ENCODE measurements around the gene HSPG2. TPM values are rescaled to one million over a fixed set of nuclear protein-coding genes. Genes with fewer than 3 reads are reported as not detected.

HSPG2 gene
- total and polyA plus RNA-seq, 2 of the 8 experiments (the other 6 are each of a cell fraction or from before 2014, with no cell fraction given) = 17.8 to 111 TPM

- no peak overlapping the region for H3K4me2 ChIP-seq (ENCODE audit: insufficient read depth in 1 of 2, low read depth in 2 of 2, low read length in 2 of 2)
- H3K36me3 ChIP-seq (ENCODE audit: control insufficient read depth in 2 of 4, insufficient read depth in 4 of 4, low read length in 3 of 4) = peaks cover 3 to 44% (median 27%) of the 10 kb centered on the region in 4 experiments
- H2AFZ ChIP-seq (ENCODE audit: low read length) = no peak overlapping the region
- no peak overlapping the region for H2BK12ac ChIP-seq (ENCODE audit: low read depth, low read length)
- H2AK5ac ChIP-seq (ENCODE audit: low read depth, low read length) = no peak overlapping the region
- H3K9ac ChIP-seq (replicated peaks in 1 of 4; ENCODE audit: extremely low read depth in 1 of 4, low read depth in 3 of 4, low read length in 3 of 4) = no peak overlapping the region
- H4K5ac ChIP-seq (ENCODE audit: insufficient read length, low read depth, low read length) = no peak overlapping the region
- POLR2A ChIA-PET (ENCODE audit: partially characterized antibody) = interaction anchor here (1.5 kb wide), 1 partner anchor 13 kb away, joined by 3 read pairs; no protein-coding TSS in a partner anchor
- WGBS, 2 experiments (ENCODE audit: extremely low coverage in 1 of 2, insufficient coverage in 1 of 2, insufficient read length in 1 of 2, insufficient replicate concordance in 2 of 2, low coverage in 1 of 2, low lambda C conversion rate in 2 of 2, missing lambda C conversion rate in 1 of 2) = 94% methylated on average over 9 of the region's 15 CpGs; no CpG with 5 or more reads in 1 of the 2 experiments
- H2BK15ac ChIP-seq (ENCODE audit: low read length) = no peak overlapping the region
- H3K9me3 ChIP-seq (ENCODE audit: insufficient read depth in 2 of 2, low read depth in 1 of 2, low read length in 1 of 2) = no peaks in the 10 kb centered on the region
- no peak for FAIRE-seq
- no peaks in the 10 kb centered on the region for H3K79me1 ChIP-seq (ENCODE audit: low read depth, low read length)
- no peak overlapping the region for H2BK20ac ChIP-seq (ENCODE audit: low read length)
- DNase-seq (ENCODE audit: low read depth in 1 of 2, low spot score in 2 of 2) = no peak
- H3K27me3 ChIP-seq (replicated peaks in 1 of 4; ENCODE audit: control insufficient read depth in 3 of 4, extremely low read depth in 1 of 4, insufficient read depth in 3 of 4, low read length in 3 of 4) = no peaks in the 10 kb centered on the region
- no peaks in the 10 kb centered on the region for H3K79me2 ChIP-seq (ENCODE audit: control insufficient read depth in 1 of 2, insufficient read depth in 2 of 2, low read length in 2 of 2)
- no peak overlapping the region for H3K56ac ChIP-seq (replicated peaks; ENCODE audit: insufficient read length, low read depth, low read length)
- H3K4ac ChIP-seq (replicated peaks; ENCODE audit: insufficient read length, low read depth, low read length) = no peak overlapping the region
- H2BK5ac ChIP-seq (ENCODE audit: low read depth, low read length) = no peak overlapping the region
- CTCF ChIA-PET (ENCODE audit: partially characterized antibody) = interaction anchor here (1.0 to 4.4 kb wide), 4 partner anchors 20 to 98 kb away, joined by 3 to 22 read pairs (median 4); no protein-coding TSS in a partner anchor
- peaks cover 2% of the 10 kb centered on the region; the same call in 1 of the 2 replicates for H3K23me2 ChIP-seq (ENCODE audit: low read depth, low read length)
- peaks cover 3 to 8% of the 10 kb centered on the region in 2 experiments for H4K20me1 ChIP-seq (replicated peaks in 1 of 2; ENCODE audit: control insufficient read depth in 1 of 2, insufficient read depth in 2 of 2, low read length in 2 of 2)
- no peak overlapping the region for H2BK120ac ChIP-seq (replicated peaks; ENCODE audit: low read depth, low read length)
- no peak overlapping the region for H3K23ac ChIP-seq (ENCODE audit: insufficient read length)
- H3K4me3 ChIP-seq (ENCODE audit: extremely low read depth in 1 of 4, insufficient read depth in 2 of 4, low read depth in 3 of 4, low read length in 4 of 4) = no peak overlapping the region
- H3K4me1 ChIP-seq (replicated peaks in 1 of 4; ENCODE audit: control insufficient read depth in 3 of 4, insufficient read depth in 4 of 4, low read length in 3 of 4) = no peaks in the 10 kb centered on the region
- no peak overlapping the region for H4K91ac ChIP-seq (replicated peaks; ENCODE audit: insufficient read length, low read length)
- H3K18ac ChIP-seq (ENCODE audit: extremely low read depth, low read length) = no peak overlapping the region
- no peak overlapping the region for H3K14ac ChIP-seq (ENCODE audit: insufficient read length)
- H4K8ac ChIP-seq (ENCODE audit: extremely low read depth, insufficient read depth, low read length) = no peak overlapping the region
- H3K27ac ChIP-seq (ENCODE audit: low read depth, low read length) = no peak overlapping the region
- TF ChIP-seq POLR2A (IDR thresholded peaks at IDR 0.05; ENCODE audit: control extremely low read depth in 1 of 2, low read depth in 2 of 2, low read length in 2 of 2) = no peak
- TF ChIP-seq RAD21 (IDR thresholded peaks at IDR 0.05 in 1 of 2, conservative IDR thresholded peaks at IDR 0.05 in 1 of 2; ENCODE audit: low read depth in 2 of 2, low read length in 2 of 2) = no peak
- no peak for TF ChIP-seq SRF (IDR thresholded peaks at IDR 0.05; ENCODE audit: low read depth, low read length)
- no peak for TF ChIP-seq TCF12 (IDR thresholded peaks at IDR 0.05; ENCODE audit: low read depth, low read length)
- TF ChIP-seq CTBP2 (IDR thresholded peaks at IDR 0.05; ENCODE audit: borderline replicate concordance, insufficient read depth, insufficient read length, low read length) = no peak
- no peak for TF ChIP-seq SP1 (IDR thresholded peaks at IDR 0.05; ENCODE audit: low read depth, low read length)
- no peak for TF ChIP-seq SUZ12 (IDR thresholded peaks at IDR 0.05; ENCODE audit: low read length)
- no peak for TF ChIP-seq POLR2AphosphoS5 (IDR thresholded peaks at IDR 0.05; ENCODE audit: low read depth, low read length)
- TF ChIP-seq JUND (IDR thresholded peaks at IDR 0.05; ENCODE audit: low read length) = no peak
- TF ChIP-seq HDAC6 (IDR thresholded peaks at IDR 0.05; ENCODE audit: low read depth, low read length) = no peak
- TF ChIP-seq CBX8 (IDR thresholded peaks at IDR 0.05; ENCODE audit: borderline replicate concordance, low read depth, low read length) = no peak
- TF ChIP-seq YY1 (IDR thresholded peaks at IDR 0.05; ENCODE audit: low read depth, low read length) = no peak
- TF ChIP-seq KDM5A (IDR thresholded peaks at IDR 0.05; ENCODE audit: low read length) = no peak
- no peak for TF ChIP-seq TAF7 (optimal IDR thresholded peaks at IDR 0.05; ENCODE audit: borderline replicate concordance, low read depth, low read length)
These were observed 50.5 kb downstream of the HSPG2 start for GRCh38 chr1:21886486-21887215.
